ENCODE data around the gene S100A7. TPM values are rescaled to one million over a fixed set of nuclear protein-coding genes. Genes with fewer than 3 reads are reported as not detected.

S100A7 gene
- total and polyA plus RNA-seq, 2 of the 8 experiments (the other 6 are each of a cell fraction or from before 2014, with no cell fraction given) = not detected

DNA sequence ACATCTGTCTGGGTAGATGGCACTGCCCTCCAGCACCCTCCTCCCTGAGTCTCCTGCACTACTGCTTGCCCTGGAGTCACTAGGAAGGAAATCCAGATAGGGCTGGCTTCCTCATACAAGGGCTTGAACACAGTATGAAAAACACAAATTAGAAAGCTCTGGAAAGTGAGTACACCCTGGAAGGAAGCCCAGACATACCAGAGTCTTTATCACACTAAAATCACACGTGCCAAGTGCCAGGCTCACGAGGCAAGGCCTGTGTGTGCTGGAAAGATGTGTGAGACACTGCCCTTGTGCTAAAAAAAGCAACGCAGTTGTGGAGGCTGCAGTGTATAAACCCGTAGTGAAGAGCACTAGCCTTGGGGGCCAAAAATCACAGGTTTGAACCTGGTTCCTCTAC lies 28.3 kb upstream of the S100A7 start:
- Histone ChIP-seq H3K23ac (ENCODE audit: insufficient read length) (no peak overlapping the region), H3K18ac (ENCODE audit: extremely low read depth, low read length) (no peak overlapping the region), H2AFZ (ENCODE audit: low read length) (no peak overlapping the region), H2AK5ac (ENCODE audit: low read depth, low read length) (no peak overlapping the region), H3K56ac (replicated peaks; ENCODE audit: insufficient read length, low read depth, low read length) (no peak overlapping the region), H3K14ac (ENCODE audit: insufficient read length) (no peak overlapping the region), H4K91ac (replicated peaks; ENCODE audit: insufficient read length, low read length) (no peak overlapping the region), H2BK15ac (ENCODE audit: low read length) (no peak overlapping the region), H3K9ac (replicated peaks in 1 of 4; ENCODE audit: extremely low read depth in 1 of 4, low read depth in 3 of 4, low read length in 3 of 4) (no peak overlapping the region), H3K4me1 (replicated peaks in 1 of 4; ENCODE audit: control insufficient read depth in 3 of 4, insufficient read depth in 4 of 4, low read length in 3 of 4) (peaks cover 0 to 8% (median 0%) of the 10 kb centered on the region in 4 experiments; a peak in 5 of 7 replicates), H3K4me3 (ENCODE audit: extremely low read depth in 1 of 4, insufficient read depth in 2 of 4, low read depth in 3 of 4, low read length in 4 of 4) (no peak overlapping the region), H3K4me2 (ENCODE audit: insufficient read depth in 1 of 2, low read depth in 2 of 2, low read length in 2 of 2) (no peak overlapping the region), H2BK12ac (ENCODE audit: low read depth, low read length) (no peak overlapping the region), H2BK120ac (replicated peaks; ENCODE audit: low read depth, low read length) (no peak overlapping the region), H4K5ac (ENCODE audit: insufficient read length, low read depth, low read length) (no peak overlapping the region), H2BK20ac (ENCODE audit: low read length) (no peak overlapping the region), H4K20me1 (replicated peaks in 1 of 2; ENCODE audit: control insufficient read depth in 1 of 2, insufficient read depth in 2 of 2, low read length in 2 of 2) (no peaks in the 10 kb centered on the region), H3K79me1 (ENCODE audit: low read depth, low read length) (no peaks in the 10 kb centered on the region), H3K4ac (replicated peaks; ENCODE audit: insufficient read length, low read depth, low read length) (no peak overlapping the region), H3K36me3 (ENCODE audit: control insufficient read depth in 2 of 4, insufficient read depth in 4 of 4, low read length in 3 of 4) (no peaks in the 10 kb centered on the region), H3K79me2 (ENCODE audit: control insufficient read depth in 1 of 2, insufficient read depth in 2 of 2, low read length in 2 of 2) (no peaks in the 10 kb centered on the region), H3K23me2 (ENCODE audit: low read depth, low read length) (no peaks in the 10 kb centered on the region), H2BK5ac (ENCODE audit: low read depth, low read length) (no peak overlapping the region), H4K8ac (ENCODE audit: extremely low read depth, insufficient read depth, low read length) (no peak overlapping the region), H3K9me3 (ENCODE audit: insufficient read depth in 2 of 2, low read depth in 1 of 2, low read length in 1 of 2) (no peaks in the 10 kb centered on the region; a peak in 1 of 4 replicates), H3K27ac (ENCODE audit: low read depth, low read length) (no peak overlapping the region), H3K27me3 (replicated peaks in 1 of 4; ENCODE audit: control insufficient read depth in 3 of 4, extremely low read depth in 1 of 4, insufficient read depth in 3 of 4, low read length in 3 of 4) (no peaks in the 10 kb centered on the region; a peak in 1 of 7 replicates)
- no peak for DNase-seq (ENCODE audit: low read depth in 1 of 2, low spot score in 2 of 2)
- FAIRE-seq = no peak
- CTCF ChIA-PET (ENCODE audit: partially characterized antibody) = interaction anchor here (0.6 to 21.4 kb wide), 7 partner anchors 22 to 749 kb away, joined by 3 to 360 read pairs (median 4); partner anchors contain the start of genes PGLYRP4 and S100A9
- 68% methylated on average over 4 of the region's 4 CpGs; no CpG with 5 or more reads in 1 of the 2 experiments for WGBS, 2 experiments (ENCODE audit: extremely low coverage in 1 of 2, insufficient coverage in 1 of 2, insufficient read length in 1 of 2, insufficient replicate concordance in 2 of 2, low coverage in 1 of 2, low lambda C conversion rate in 2 of 2, missing lambda C conversion rate in 1 of 2)
- POLR2A ChIA-PET (ENCODE audit: partially characterized antibody) = interaction anchor here (0.9 kb wide), 1 partner anchor 23 kb away, joined by 3 read pairs; no protein-coding TSS in a partner anchor
- TF ChIP-seq RNF2 (IDR thresholded peaks at IDR 0.05; ENCODE audit: borderline replicate concordance, low read depth, low read length, missing control alignments, poor library complexity, severe bottlenecking) (no peak), PHF8 (conservative IDR thresholded peaks at IDR 0.05; ENCODE audit: low read depth, low read length) (no peak), RXRA (IDR thresholded peaks at IDR 0.05; ENCODE audit: insufficient read depth, low read depth, low read length) (no peak), CHD1 (IDR thresholded peaks at IDR 0.05; ENCODE audit: low read depth, low read length) (no peak), HDAC6 (IDR thresholded peaks at IDR 0.05; ENCODE audit: low read depth, low read length) (no peak), JUND (IDR thresholded peaks at IDR 0.05; ENCODE audit: low read length) (no peak), KDM4A (IDR thresholded peaks at IDR 0.05; ENCODE audit: low read depth, low read length, severe bottlenecking) (no peak)

Measured in H1 (cell line).